ENCODE data around the gene FOXJ3. TPM values are rescaled to one million over a fixed set of nuclear protein-coding genes. Genes with fewer than 3 reads are reported as not detected.

The FOXJ3 gene
- total and polyA plus RNA-seq, 4 donors, result 5.3 to 16.8 (median 12.4) TPM

GRCh38 chr1:42267904-42268303 lies 67.1 kb downstream of the FOXJ3 start:
- Histone ChIP-seq H3K27ac (ENCODE audit: low read depth in 1 of 2, low read length in 2 of 2) (no peak overlapping the region), H3K9ac (ENCODE audit: low read depth in 1 of 2, low read length in 2 of 2) (no peak overlapping the region), H3K36me3 (ENCODE audit: control insufficient read depth in 4 of 4, insufficient read depth in 3 of 4, low read depth in 1 of 4, low read length in 3 of 4) (peaks cover 0 to 13% (median 6%) of the 10 kb centered on the region in 4 donors), H3K4me3 (ENCODE audit: low read depth in 1 of 3, low read length in 3 of 3) (no peak overlapping the region), H3K9me3 (ENCODE audit: control insufficient read depth in 4 of 4, low read length in 3 of 4) (no peaks in the 10 kb centered on the region), H3K4me1 (ENCODE audit: control insufficient read depth in 4 of 4, insufficient read depth in 4 of 4, low read length in 3 of 4) (no peaks in the 10 kb centered on the region), H3K27me3 (ENCODE audit: control insufficient read depth in 4 of 4, insufficient read depth in 4 of 4, low read length in 3 of 4) (no peaks in the 10 kb centered on the region)
- TF ChIP-seq RAD21 (IDR thresholded peaks at IDR 0.05) (no peak), FOXA1 (IDR thresholded peaks at IDR 0.05) (no peak), GABPA (IDR thresholded peaks at IDR 0.05 in 1 of 2, conservative IDR thresholded peaks at IDR 0.05 in 1 of 2) (no peak), ZBTB33 (IDR thresholded peaks at IDR 0.05) (no peak)
- DNase-seq (ENCODE audit: low spot score), result no peak

- no peak for TF ChIP-seq YY1 (IDR thresholded peaks at IDR 0.05)
- no peak for TF ChIP-seq ZBTB33 (IDR thresholded peaks at IDR 0.05)
- TF ChIP-seq MAX (IDR thresholded peaks at IDR 0.05), result no peak
- no peak for TF ChIP-seq HNF4A (conservative IDR thresholded peaks at IDR 0.05)
- no peak for TF ChIP-seq TAF1 (conservative IDR thresholded peaks at IDR 0.05)
- TF ChIP-seq FOXA2 (IDR thresholded peaks at IDR 0.05), result no peak
- TF ChIP-seq SP1 (IDR thresholded peaks at IDR 0.05), result no peak
- TF ChIP-seq ATF3 (IDR thresholded peaks at IDR 0.05), result no peak
- TF ChIP-seq GABPA (IDR thresholded peaks at IDR 0.05 in 1 of 2, conservative IDR thresholded peaks at IDR 0.05 in 1 of 2), result no peak
- TF ChIP-seq EGR1 (IDR thresholded peaks at IDR 0.05; ENCODE audit: low read depth in 2 of 2), result no peak
- TF ChIP-seq RXRA (IDR thresholded peaks at IDR 0.05), result no peak
- no peak for TF ChIP-seq JUND (IDR thresholded peaks at IDR 0.05)
- TF ChIP-seq HNF4G (IDR thresholded peaks at IDR 0.05), result no peak
- no peak for TF ChIP-seq NR2F2 (IDR thresholded peaks at IDR 0.05)
- TF ChIP-seq REST (IDR thresholded peaks at IDR 0.05), result no peak
- 88% methylated on average over 4 of the region's 4 CpGs for WGBS
- H3K36me3 ChIP-seq (ENCODE audit: control insufficient read depth in 4 of 4, insufficient read depth in 3 of 4, low read depth in 1 of 4, low read length in 3 of 4), result peaks cover 0 to 15% (median 6%) of the 10 kb centered on the region in 4 donors
- no peaks in the 10 kb centered on the region for H3K27me3 ChIP-seq (ENCODE audit: control insufficient read depth in 4 of 4, insufficient read depth in 4 of 4, low read length in 3 of 4)
- no peaks in the 10 kb centered on the region for H3K4me1 ChIP-seq (ENCODE audit: control insufficient read depth in 4 of 4, insufficient read depth in 4 of 4, low read length in 3 of 4)
- no peak for DNase-seq (ENCODE audit: low spot score)
- H3K9me3 ChIP-seq (ENCODE audit: control insufficient read depth in 4 of 4, low read length in 3 of 4), result no peaks in the 10 kb centered on the region
- no peak overlapping the region for H3K4me3 ChIP-seq (ENCODE audit: low read depth in 1 of 3, low read length in 3 of 3)
- no peak overlapping the region for H3K27ac ChIP-seq (ENCODE audit: low read depth in 1 of 2, low read length in 2 of 2)
- H3K9ac ChIP-seq (ENCODE audit: low read depth in 1 of 2, low read length in 2 of 2), result no peak overlapping the region
These were observed 68.5 kb downstream of the FOXJ3 start for GRCh38 chr1:42266253-42267135.
